ENCODE measurements around the gene ZBTB46.
"Not testable (repeated sequence)": the region's sequence is repeated elsewhere in the genome, so short reads cannot be mapped to it uniquely, and the experiment has no call there.

ZBTB46 gene

DNA sequence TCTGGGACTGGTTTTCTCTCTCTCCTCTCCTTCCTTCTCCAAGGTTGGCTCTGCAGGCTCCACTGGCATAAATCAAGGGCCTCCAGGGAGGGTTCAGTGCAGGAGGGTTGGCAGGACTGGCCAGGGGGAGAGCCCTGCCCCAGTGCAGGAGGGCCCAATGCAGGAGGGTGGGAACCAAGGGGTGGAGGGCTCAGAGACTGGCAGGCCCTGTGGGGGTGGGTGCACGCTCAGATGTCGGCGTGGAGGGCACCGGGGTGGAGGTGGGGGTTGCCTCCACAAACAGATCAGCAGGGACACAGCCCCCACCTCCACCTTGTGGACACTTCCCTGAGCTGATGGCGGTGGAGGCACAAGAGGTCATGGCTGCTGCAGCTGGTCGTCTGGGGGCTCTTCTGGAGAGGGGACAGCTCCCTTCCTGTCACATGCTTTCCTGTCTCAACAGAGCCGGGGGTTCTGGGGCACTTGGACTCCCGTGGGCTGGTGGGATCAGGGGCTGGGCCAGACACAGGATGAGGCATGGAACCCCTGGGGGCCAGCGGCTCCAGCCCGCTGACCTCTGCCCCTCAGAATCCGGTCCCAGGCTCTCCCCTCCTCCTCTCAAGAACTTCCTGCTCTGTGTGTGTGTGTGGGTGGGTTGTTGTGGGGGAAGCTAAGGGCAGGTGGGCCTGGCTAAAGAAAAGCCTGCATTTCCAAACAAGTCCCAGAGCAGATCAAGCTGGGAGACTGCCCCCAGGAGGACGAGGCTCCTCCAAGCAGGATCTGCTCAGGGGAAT is 27.5 kb upstream of the ZBTB46 start:
- no peak for DNase-seq (ENCODE audit: low read depth)

DNA sequence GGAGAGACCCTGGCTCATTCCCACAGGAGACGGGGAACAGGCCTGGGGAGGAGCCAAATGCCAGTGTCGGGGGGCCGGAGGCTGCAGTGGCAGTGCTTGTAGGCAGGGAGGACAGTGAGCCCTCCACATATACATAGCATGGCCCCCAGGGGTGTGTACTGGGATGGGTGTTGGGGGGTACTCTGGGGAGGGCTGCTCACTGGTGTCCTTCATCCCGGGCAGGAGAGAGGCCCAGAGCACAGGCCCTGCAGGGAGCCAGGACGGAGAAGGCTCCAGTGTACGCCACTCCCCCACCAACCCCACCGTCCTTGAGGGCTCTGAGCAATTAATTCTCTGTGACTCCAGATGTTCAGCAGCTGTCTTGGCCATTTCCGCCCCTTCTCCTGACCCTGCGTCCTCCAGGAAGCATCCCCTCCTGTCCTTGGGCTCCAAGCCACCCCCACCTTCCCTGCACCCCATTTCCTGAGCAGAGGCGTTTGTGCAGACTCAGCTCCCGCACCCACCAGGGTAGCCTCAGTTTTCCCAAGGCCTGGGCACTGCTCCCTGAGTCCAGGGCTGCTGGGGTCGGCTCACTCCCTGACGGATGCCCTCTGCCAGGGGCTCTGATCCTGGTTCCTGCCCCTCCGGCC is 26.8 kb upstream of the ZBTB46 start:
- no peak for DNase-seq (ENCODE audit: low read depth)

DNA sequence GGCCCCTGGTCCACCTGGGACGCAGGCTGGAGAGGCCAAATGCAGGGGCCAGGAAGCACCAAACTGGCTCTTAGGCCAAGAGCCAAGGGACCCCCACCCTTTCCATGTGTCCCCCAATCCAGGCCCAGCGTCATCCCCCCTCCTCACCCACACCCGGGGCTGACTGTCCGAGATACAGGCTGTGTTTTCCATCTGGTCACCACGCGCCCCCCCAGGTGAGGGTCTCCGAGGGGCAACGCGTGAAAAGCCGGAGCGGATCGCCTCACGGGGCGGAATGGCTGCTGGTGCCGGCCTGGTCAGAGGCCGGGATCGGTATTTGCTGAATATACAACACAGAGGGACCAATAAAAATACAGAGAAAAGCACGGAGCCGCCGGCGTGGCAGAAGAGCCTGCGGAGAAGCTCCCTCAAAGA is 25.0 kb upstream of the ZBTB46 start:
- no peak for DNase-seq (ENCODE audit: low read depth)

DNA sequence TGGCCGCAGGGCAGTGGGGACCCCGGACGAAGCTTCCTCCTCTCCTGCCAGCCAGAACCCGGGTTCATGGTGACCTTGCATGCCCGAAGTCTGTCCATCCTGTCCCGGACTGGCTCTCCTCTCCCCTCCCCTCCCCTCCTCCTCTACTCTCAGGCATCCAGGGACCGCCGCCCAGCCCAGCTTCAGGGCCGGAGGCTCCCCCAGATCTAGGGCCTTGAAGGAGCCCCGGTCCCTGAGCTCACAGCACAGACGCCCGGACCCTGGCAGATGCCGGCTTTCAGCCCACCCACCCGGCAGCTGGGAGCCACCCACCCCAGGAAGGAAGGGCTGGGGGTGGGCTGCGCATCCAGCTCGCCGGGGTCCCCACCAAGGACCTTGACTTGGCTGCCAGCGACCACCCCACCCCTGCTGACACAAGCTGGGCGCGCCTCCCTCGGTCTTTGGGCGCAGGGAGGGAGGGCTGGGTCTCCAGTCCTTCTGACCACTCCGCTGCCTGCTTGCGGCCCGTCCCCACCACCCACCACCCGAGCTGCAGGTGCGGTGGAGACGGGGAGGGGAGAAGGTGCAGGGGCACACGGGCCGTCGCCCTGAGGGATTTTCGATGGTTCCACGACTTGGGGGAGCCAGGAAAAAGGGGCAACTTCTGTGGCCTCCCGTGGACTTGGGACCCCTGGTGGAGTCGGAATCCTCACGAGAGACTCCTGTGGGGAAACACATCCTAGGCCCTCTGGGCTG is 24.5 kb upstream of the ZBTB46 start:
- DNase-seq (ENCODE audit: low read depth) = no peak

DNA sequence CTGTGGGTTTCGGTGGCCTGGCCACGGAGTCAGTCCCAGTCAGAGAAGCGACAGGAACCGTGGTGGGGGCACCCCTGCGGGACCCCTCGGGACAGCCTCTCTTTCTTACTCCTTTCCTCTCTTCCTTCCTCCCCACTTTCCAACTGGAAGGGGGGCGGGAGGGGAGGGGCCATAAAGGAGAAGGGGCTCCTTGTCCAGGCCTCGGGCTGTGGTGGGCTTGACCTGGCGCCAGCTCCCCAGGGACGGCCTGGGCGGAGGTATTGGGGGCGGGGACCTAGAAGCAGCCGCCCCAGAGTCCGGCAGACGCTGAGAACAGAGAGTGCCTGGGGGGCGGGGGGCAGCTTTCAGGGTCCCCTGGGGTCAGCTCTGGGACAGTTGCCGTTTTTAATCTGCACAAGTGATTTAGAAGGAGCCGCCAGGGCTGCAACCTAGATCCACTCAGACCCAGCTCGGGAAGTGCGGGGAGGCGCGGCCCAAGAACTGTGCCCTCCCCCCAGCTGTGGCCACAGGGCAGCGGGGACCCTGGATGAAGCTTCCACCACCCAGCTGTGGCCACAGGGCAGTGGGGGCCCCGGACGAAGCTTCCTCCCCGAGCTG is 23.8 kb upstream of the ZBTB46 start:
- no peak for DNase-seq (ENCODE audit: low read depth)

DNA sequence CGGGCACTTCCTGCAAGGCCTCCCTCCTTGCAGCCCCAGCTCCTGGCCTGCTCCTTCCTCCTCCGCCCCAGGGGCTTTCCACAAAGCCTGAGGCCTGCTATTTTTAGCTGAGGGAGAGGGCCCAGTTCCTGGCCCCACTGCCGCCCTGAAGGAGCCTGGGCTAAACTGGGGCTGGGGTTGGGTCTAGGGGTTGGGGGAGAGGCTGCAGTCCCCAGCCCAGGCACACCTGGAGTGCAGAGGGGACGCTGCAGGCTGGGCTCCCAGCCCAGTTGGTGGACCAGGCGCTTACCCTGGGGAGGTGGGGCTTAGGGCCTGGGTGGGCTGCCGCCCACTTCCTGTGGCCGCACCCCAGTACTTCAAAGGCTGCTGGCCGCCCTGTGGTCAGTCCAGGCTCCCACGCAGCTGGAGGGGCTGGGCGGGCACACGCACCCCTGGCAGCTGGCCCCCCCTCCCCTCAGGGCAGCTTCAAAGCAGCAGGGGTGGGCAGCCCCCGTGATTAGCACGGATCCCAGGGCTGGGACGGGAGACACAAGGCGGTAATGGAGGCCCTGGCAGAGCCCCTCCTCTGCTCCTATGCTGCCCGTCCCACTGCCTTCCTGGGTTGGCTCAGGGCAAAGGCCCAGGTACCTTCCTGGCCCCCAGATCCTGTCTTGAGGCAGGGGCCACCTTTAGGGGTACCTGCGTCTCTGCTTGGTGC is 23.2 kb upstream of the ZBTB46 start:
- DNase-seq (ENCODE audit: low read depth) = no peak

DNA sequence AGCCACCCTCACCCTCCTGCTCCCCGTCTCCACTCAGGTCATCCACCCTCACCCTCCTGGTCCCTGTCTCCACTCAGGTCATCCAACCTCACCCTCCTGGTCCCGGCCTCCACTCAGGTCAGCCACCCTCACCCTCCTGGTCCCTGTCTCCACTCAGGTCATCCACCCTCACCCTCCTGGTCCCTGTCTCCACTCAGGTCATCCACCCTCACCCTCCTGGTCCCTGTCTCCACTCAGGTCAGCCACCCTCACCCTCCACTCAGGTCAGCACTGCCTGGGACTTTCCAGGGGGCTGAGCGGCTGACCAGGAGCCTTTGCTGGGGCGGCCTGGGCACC is 22.6 kb upstream of the ZBTB46 start:
- not testable (repeated sequence) for DNase-seq (ENCODE audit: low read depth)

DNA sequence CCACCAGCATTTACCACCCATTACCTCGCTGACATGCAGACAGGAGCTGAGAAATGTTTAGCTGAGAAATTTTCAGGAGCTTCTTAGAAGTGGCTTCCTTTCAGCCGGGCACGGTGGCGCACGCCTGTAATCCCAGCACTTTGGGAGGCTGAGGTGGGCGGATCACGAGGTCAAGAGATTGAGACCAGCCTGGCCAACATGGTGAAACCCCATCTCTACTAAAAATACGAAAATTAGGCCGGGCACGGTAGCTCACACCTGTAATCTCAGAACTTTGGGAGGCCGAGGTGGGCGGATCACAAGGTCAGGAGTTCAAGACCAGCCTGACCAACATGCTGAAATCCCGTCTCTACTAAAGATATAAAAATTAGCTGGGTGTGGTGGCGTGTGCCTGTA is 20.5 kb upstream of the ZBTB46 start:
- not testable (repeated sequence) for DNase-seq (ENCODE audit: low read depth)

DNA sequence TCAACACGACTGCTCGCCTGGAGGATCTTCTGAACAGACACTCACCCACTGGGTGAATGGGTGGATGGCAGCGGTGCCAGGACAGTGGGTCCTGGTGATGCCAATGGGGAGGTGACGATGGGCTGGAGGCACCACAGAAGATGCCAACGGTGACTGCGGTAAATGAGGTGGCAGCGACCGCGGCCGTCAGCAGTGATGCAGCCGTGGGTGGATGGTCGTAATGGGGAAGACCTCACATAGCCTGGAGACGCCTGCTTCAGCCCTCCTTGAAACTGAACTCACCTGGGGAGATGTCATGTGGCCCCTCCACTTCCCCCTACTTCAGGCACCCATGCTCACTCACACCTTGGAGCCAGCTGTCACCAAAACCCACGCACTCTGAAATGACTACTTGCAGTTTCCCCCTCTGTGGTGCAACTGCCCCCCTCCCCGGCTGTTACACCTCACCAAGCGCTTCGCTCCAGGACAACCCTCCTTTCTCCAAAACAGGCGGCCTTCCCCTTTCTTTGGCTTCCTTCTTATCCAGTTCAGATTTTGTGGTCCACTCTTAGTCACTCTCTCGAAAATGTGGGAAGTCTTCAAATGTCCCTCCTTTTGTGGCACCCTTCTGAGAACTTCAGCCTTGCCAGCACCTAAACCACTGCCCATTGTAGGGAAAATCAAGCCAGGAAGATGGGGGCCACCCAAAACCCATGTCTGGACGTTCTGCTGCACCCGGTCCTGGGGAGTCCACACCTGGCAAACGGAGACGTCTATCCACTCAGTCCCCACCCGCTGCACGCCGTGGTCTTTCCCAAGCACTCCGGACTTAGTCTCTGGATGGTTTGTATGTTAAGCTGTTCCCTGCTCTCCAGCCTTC is 19.9 kb upstream of the ZBTB46 start:
- DNase-seq (ENCODE audit: low read depth) = no peak

DNA sequence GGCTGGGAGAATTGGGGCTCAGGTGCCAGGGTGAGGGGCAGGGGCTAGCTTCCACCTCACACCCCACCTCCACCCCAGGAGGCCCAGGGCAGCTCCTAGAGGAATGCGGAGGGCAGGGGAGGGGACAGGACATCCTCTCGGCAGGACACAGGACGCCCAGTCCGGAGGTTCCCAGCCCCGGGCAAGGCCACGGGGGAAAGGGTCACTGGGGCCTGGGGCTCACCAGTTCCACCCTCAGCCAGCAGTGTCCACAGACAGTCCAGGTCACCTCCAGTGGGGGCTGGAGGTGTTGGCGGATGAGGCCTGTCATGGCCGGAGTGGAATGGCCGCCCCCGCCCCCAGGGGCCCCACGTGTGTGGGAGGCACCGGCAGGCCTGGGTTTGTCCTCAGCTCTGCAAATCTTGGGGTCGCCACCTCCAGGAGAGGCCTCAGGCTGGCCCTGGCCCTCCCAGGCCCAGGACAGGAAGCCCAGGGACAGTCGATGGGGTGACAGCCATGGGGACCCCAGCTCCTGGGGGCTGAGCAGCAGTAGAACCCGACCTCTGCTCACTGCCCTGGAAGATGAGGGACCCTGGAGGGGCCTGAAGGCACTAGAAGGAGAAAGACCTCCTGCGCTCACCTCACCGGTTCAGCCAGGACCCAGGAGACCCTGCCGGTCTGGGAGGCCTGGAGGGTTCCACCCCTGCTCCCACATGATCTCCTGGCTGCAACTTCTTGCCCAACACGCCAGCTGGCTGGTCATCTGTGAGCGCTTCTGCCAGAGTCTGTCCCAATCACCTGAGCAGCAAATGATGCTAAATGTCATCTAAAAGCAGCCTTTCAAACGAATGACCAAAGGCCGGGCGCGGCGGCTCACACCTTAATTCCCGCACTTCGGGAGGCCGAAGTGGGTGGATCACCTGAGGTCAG is 17.2 kb upstream of the ZBTB46 start:
- no peak for DNase-seq (ENCODE audit: low read depth)

DNA sequence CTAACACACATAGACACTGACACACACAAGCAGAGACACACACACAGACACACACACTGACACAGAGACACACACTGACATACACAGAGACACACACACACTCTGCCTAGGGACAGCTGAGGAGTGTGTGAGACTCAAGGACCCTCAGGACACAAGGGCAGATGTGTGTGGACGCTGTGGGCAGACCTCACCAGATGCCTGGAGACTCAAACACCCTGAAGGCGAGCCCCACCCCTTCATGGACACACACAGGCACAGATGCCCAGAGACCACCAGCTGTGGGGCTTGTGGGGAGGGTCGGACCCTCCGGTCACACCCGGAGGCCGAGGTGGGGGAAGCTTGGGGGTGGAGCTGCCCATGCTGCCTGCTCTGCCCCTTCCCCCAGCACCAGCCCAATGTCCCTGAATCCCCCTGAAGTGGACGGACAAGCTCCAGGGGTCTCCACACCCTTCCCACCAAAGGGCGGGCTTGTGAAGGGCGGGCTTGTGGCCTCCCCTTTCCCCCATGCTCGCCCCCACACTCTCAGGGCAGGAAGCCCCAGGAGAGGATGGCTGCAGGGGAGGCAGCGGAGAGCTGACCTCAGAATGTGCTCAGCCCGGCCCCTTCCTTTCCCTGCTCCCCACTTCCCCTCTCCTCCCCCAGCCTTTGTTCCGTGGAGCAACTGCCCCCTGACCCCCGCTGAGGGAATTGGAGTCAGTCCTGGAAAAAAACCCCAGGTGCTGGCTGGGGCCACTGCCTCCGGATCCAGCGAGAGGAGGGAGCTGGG is 16.4 kb upstream of the ZBTB46 start:
- no peak for DNase-seq (ENCODE audit: low read depth)

DNA sequence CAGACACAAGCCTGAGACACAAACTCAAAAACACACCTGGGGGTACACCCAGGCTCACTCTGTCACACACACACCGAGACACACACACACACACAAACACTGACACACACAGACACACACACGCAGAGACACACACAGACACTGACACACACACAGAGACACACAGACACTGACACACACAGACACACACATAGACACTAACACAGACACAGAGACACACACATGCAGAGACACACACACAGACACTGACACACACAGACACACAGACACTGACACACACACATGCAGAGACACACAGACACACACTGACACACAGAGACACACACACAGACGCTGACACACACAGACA is 15.8 kb upstream of the ZBTB46 start:
- DNase-seq (ENCODE audit: low read depth) = no peak

DNA sequence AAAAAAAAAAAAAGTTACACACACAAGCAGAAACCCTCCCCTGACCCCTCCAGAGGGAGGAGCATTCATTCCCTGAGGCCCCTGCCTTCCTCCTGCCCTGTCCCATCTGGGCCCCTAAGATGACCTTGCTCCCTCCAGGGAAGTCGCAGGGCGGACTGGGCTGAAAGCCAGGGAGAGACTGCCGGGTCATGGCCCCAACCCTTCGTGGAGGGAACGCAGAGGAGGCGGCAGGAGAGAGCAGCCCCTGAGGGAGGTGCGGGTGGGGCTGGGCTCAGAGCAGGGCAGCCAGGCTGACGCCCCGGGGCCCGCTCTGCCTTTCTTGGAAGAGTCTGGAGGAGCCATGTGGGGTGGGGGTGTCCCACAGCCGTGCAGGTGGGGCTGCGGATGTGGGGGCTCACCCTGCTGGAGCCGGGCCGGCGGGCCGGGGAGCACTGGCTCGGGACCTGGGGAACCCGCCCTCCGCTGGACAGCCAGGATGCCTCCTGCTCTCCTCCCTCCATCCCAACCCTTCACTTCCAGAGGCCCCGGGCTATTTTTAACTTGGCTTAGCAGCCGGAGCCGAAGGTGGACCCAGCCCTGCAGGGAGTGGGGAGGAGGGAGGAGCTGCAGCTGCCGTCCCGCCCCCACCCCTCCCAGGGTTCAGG is 15.2 kb upstream of the ZBTB46 start:
- no peak for DNase-seq (ENCODE audit: low read depth)

DNA sequence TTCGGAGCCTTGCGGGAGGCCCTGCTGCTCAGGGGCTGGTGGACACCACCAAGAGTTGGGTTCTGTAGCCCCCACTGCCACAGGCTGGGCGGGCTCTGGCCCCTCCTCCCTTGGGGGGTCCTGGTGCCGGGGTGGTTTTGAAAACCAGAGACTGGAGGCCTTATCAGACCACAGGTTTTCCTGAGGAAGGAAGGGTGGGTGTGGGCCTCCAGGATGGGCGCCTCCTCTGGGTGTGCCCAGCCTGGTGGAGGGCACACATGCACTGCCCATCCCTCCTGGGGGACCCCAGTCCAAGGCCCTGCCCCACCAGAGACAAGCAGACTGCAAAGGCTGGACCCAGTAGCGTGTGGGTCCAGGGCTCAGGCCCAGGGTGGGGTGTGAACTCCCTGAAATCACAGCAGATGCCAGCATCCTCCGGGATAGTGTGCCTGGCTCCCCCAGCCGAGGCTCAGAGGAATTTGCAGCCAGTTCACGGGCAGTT is 13.5 kb upstream of the ZBTB46 start:
- DNase-seq (ENCODE audit: low read depth) = no peak

DNA sequence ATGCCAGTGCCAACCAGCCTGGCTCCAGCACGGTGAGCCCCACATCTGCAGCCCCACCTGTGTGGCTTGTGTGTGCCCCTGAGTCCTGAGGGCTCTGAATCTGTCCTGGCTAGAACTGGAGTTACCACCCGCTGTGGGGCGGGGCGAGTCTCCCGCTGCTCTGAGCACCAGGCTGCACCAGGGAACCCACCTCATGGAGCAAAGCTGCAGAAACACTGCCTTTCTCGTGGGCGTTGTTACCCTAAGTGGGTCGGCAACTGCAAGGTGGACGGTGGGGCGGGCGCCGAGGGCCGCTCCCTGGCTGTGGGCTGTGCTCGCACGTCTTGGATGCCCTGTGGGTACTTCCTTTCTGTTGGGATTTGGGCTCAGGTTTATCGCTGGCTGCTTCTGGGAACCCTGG is 12.7 kb upstream of the ZBTB46 start:
- DNase-seq (ENCODE audit: low read depth) = no peak

DNA sequence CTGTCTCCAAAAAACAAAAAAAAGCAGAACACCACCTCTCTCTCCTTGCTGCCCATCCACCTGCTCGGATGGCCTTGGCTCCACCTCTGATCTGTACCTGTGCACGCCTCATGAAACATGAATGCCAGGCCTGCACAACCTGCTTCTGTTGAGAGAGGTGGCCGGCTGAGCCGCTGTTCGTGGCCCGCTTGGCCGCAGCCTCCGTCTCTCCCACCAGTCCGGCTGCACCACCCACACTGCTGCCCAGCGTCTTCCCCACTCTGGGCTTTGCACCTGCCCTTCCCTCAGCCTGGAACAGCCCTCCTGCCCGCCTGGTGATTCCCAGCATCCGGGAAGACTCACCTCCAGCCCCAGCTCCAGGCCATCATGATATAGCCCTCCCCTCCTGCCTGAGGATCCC is 12.2 kb upstream of the ZBTB46 start:
- DNase-seq (ENCODE audit: low read depth) = no peak

DNA sequence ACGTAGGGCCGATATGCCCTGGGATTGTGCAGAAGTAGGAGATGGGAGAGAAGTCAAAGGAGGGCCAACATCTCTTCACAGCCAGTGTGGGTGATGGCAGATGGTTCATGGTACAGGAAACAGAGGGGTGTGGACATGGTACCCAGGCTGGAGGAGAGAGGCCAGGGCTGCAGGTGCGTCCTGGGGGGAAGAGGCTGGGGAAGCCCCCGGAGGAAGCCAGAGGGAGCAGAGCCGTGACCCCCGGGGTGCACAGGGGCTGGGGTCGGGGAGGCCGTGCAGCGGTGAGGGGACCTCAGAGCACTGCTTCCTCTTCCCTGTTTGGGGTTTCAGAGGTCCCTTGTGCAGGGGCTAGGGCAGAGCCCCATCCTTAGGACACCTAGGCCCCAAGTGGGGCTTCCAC is 11.2 kb upstream of the ZBTB46 start:
- DNase-seq (ENCODE audit: low read depth) = no peak

DNA sequence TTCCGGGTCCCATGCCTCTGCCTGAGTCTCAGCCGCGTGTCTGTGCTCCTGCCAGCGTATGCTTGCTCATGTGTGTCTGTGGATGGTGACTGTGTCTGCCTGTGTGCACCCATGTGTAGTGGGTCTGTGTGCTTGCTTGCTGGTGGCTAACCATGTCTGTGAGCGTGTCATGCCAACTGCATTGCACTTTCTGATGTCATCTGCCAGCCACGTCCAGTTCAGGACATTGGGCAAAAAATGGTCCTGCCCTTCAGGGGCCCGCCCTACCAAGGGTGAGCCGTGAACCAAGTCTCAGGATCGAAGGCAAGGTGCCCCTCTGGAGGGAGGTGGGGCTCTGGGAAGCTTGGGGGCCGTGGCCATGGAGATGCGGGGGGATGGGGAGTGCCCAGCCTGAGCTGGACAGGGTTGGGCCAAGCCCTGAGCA is 9.4 kb upstream of the ZBTB46 start:
- no peak for DNase-seq (ENCODE audit: low read depth)

DNA sequence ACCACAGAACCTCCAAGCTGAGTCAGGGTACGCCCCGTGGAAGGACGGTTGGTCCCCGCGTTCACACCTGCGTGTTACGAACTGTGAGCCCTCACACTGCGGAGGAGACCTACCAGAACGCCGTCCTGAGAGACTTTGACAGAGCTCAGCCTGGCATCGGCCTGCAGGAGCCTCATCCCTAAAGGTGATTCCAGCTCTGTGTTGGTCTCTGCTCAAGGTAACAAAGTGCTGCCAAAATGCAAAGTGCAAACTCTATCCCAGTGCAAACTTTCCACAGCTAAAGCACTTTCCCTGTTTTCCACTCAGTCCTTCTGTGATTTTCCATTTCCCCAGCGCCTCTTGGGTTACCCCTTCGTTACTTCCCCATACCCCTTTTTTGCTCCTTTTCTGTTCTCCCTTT is 8.6 kb upstream of the ZBTB46 start:
- DNase-seq (ENCODE audit: low read depth) = no peak
